OCI-LY1 (cell line): Measurements from ENCODE around the gene GALNT17.

Source experiments
- EZH2 ChIP-seq: fragments of 200-600 bp; sonication (generic), shearing (Covaris generic); IDR thresholded peaks from 2 replicates; pipeline ENCODE4 v1.8.0; 2017; ENCODE audit warnings: borderline replicate concordance, mixed run types, mild to moderate bottlenecking, antibody characterized with exemption, low read length, moderate library complexity, mixed read lengths
- TF ChIP-seq, protein P1 (sequence below): fragments of 200-600 bp; sonication (generic), shearing (Covaris generic); IDR thresholded peaks from 2 replicates; pipeline ENCODE4 v1.5.1; 2017; ENCODE audit warnings: mild to moderate bottlenecking, antibody characterized with exemption, low read length, moderate library complexity, mixed read lengths

DNA sequence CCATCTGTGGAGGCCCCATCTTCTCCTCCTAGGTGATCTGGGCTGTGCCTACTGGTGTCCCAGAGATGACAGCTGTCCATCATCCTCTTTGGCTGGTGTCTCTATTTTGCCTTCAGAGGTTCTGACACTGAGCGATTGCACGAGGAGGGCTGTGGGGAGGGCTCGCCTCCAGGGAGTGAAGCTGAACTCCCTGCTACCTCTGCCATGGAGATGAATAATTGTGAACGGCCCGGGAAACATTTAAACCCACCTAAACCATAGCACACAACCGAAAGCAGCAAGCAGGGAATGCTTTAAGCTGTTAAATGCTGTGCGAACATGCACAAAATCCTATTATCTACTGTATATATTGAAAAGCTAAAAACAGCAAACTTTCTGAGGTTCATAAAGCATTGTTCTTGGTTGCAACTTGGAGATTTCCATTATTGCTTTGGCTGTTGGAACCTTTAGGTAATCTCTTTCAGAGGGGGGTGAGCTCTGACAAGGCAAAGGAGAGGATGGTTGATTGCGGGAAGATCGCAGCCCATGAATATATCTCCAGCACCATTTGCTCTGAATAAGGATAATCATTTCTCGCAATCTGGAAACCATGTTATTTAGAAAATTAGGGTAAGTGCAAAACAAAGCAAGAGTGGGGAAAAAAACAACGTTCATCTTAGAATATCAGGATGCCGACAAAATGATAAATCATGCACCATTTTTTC lies 507.6 kb downstream of the GALNT17 start:
- TF ChIP-seq EZH2, result no peak
- TF ChIP-seq, protein P1, sequence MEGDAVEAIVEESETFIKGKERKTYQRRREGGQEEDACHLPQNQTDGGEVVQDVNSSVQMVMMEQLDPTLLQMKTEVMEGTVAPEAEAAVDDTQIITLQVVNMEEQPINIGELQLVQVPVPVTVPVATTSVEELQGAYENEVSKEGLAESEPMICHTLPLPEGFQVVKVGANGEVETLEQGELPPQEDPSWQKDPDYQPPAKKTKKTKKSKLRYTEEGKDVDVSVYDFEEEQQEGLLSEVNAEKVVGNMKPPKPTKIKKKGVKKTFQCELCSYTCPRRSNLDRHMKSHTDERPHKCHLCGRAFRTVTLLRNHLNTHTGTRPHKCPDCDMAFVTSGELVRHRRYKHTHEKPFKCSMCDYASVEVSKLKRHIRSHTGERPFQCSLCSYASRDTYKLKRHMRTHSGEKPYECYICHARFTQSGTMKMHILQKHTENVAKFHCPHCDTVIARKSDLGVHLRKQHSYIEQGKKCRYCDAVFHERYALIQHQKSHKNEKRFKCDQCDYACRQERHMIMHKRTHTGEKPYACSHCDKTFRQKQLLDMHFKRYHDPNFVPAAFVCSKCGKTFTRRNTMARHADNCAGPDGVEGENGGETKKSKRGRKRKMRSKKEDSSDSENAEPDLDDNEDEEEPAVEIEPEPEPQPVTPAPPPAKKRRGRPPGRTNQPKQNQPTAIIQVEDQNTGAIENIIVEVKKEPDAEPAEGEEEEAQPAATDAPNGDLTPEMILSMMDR, result no peak
